Forelimb muscle (tissue), 1 donor: Measurements from ENCODE around the gene SSH2. TPM values are rescaled to one million over a fixed set of nuclear protein-coding genes. Genes with fewer than 3 reads are reported as not detected.
"Not testable (repeated sequence)": the region's sequence is repeated elsewhere in the genome, so short reads cannot be mapped to it uniquely, and the experiment has no call there.

Experiments used
- DNase-seq: peaks from one replicate; pipeline ENCODE4 v3.0.0-alpha.2; 2013; ENCODE audit warnings: low read depth
- polyA plus RNA-seq: library from polyadenylated mRNA; unstranded; fragments of 120-200 nt; gene quantifications from one replicate; pipeline ENCODE4 v1.2.1, GENCODE V29; 2013; ENCODE audit not compliant: insufficient read length

The SSH2 gene
- polyA plus RNA-seq, 1 donor, result 20.5 TPM

DNA sequence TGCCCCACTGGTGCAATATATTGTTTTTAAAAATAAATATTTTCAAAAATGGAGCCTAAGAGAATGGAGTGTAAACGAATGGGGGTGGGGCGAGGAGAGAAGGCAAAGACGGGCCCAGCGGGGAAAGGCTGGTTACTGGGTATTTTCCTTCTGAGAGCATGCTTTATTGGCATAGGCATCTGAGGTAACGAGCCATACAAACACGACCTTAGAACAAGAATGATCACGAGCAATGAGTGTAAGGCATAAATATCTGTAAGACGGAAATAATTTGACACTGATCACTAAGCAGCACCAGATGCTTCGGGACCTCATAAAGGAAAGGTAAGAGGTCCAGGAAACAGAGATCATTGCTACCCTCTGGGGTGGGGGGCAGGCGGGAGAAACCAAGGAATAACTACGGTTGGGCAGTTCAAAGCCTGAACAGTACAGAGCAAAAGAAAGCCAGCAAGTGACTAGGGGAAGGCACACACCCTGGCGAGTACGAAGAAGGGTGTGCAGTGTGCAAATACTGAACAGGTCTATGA, 959 bp downstream of the SSH2 start:
- no peak for DNase-seq

DNA sequence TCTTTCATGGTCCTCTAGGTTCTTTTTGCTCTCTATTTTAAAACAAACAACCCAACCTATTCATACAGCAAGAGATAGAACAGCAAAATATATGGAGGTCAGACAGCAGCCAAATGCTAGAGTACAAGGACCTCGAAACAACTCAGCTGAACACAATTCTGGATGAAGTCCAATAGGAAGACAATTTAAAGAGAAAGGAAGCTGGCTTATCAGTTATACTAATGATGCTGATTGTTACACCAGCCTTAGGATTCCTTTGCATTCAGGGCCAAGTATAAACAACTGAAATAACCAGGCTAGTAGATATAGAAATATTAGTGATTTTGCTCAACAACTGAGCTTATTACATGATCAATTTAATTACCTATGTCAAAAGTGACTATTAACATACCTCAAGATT, 2.5 kb downstream of the SSH2 start:
- DNase-seq, result no peak

DNA sequence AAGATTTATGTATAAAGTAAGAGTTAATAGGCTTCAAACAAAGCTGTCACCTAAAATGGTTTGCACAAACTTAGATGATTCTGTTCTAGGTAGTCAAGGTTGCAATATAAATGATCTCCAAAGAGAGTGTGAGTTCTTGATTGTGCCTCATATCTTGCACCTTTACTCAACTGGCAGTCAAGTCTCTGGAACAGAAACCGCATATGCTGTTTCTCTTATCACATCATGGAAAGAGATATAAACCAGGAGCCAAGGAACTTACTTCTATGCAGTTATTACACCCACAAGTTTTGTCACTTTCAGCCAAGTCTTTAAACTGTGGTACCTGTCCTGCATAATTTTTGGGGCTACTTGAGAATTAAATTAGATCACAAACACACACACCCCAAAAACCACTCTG, 5.2 kb downstream of the SSH2 start:
- no peak for DNase-seq

DNA sequence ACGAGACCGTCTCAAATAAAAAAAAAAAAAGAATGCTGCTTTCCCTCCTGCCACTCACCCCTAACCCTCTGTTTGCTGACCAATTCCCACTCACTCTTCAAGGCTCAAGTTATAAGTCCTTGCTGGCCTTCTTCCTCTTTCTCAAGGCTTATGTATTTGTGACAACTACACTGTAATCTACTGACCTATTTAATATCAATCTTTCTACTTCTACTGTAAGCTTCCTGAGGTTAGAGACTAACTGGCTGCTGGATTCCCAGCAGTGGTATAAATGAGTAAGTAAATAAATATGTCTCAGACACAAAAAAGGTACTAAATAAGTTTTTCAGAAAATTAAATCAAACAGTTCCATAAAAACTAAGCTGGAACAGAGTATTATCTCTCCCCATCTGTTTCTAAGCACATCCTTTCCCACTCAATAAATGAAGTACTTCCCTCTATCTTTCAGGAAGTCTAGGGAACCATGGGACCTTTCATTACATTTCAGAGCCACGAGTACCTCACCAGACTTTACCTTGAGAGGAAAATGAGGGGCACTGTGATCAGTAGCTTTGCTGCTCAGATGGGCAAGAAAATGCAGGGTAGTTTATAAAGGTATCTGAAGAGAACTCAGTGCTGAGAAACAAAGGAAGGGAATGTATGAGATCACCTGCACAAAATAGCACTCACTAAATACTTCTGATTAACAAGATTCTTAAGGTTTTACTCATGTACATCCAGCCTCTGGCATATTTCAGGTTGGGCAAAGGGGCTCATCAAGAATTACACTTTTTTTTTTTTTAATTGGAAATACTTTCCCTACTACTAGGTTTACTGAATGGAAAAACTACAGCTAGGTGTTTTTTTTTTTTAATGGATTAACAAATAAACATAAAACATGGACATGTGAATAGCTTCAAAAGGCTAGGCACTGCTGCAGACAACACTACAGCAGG, 10.8 kb downstream of the SSH2 start:
- DNase-seq, result no peak

DNA sequence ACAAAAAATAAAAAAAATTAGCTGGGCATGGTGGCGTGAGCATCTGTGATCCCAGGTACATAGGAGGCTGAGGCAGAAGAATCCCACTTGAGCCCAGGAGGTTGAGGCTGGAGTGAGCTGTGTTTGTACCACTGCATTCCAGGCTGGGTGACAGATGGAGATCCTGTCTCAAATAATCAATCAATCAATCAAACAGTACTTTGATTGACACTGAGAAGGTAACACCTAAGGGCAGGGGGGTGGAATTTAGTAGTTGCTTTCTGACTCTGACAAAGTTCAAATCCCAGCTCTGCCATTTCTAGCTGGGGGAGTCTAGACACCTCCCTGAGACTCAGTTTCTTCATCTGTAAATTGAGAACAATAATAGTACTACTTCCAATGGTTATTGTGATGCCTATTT, 12.0 kb downstream of the SSH2 start:
- DNase-seq, result no peak

DNA sequence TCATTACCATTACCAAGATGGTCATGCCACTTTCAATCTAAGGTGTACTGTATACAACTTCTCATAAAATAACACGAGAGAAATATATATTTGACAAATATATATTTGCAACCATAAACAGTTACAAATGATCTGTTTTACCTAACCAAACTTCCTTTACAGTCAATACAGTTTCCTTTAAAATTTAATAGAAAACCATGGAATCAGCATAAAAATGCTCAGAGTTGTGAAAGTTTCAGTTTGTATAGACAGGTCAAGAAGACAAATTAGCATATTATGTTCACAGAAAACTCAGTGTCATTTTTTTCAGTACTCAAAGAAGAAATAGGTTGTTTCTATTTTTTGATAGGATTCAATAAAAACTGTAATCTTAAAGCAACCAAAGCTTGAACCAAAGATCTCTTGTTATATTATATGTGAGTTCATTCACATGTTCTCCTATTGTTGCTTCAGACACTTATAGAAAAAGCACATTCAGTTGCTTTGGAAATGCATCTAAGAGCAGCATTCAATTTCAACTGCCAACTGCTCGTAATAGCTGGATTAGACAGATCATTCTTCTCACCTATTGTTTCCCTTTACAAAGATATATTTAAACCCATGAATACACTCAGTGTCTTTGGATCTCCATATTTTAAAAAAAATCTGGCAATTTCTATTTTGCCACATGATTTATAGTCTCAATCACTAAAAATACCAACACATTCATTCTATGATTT, 15.1 kb downstream of the SSH2 start:
- no peak for DNase-seq

DNA sequence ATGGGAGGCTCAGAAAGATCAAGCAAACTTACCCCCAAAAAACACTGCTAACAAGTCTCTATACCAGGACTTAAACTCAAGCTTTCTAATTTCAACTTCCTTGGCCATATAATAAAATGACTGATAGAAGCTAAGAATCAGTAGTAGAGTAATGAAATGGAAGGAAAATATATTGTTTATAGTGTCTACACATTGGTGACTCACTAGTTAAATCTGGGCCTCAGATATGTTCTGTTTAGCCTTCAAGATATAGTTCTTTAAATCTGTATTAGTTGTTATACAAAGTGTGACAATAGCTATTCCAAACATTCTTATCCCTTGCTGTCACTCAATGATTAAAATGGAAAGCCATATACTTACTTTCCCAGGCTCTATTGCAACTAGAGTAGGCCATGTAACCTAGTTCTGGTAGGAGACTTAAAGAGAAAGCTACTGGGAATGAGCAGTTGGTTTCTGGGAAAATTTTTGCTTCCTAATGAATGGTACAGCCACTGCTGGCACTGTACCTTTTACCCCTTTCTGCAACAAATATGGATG, 18.3 kb downstream of the SSH2 start:
- no peak for DNase-seq

DNA sequence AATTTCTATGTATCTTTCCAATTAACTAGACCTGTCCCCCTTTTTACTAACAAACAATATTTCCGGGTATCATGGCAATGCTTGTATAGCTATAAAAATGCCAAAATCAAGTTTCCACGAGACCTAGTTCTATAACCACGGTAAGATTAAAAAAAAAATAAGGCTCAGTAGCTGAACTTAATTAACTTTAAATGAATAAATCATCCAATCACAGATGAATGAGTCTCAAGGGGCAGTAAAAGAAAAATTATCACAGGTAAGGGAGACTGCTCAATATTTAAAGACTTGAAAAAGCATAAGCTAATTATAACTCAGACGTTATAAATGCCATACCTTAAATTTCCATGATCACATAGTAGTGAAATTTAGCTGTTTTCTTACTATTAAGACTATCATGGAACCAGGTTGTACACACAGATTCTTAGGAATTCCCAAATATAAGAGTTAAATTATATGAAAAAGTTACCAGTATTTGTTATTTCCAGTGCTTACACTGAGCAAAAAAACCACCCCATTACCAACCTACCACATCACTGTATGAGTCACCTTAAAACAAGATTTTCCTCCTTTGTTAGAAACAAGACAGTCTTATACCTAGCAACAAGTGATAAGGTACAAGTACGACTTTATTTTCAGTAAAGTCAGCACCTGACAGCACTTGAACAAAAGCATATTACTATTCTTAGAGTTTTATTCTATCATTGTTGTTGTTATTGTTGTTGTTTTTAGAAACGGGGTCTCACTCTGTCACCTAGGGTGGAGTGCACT, 20.6 kb downstream of the SSH2 start:
- no peak for DNase-seq

DNA sequence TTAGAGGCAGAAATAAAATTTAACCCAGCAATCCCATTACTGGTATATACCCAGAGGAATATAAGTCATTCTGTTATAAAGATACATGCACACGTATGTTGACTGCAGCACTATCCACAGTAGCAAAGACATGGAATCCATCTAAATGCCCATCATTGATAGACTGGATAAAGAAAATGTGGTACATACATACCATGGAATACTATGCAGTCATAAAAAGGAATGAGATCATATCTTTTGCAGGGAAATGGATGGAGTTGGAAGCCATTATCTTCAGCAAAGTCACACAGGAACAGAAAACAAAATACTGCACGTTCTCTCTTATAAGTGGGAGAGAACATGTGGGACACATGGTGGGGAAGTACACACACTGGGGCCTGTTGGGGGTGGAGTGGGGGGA, 23.1 kb downstream of the SSH2 start:
- no peak for DNase-seq

DNA sequence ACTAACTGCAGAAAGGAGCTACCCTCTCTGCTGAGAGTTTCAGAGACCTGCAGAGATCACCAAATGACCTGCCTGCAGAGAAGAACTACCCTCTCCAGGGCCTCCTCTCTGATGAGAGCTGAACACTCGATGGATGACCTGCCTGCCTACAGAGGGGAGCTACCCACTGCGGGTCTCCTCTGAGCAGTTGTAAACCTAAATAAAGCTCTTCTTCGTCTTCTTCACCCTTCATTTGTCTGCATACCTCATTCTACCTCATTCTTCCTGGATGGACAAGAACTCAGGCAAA, 24.2 kb downstream of the SSH2 start:
- DNase-seq, result no peak

DNA sequence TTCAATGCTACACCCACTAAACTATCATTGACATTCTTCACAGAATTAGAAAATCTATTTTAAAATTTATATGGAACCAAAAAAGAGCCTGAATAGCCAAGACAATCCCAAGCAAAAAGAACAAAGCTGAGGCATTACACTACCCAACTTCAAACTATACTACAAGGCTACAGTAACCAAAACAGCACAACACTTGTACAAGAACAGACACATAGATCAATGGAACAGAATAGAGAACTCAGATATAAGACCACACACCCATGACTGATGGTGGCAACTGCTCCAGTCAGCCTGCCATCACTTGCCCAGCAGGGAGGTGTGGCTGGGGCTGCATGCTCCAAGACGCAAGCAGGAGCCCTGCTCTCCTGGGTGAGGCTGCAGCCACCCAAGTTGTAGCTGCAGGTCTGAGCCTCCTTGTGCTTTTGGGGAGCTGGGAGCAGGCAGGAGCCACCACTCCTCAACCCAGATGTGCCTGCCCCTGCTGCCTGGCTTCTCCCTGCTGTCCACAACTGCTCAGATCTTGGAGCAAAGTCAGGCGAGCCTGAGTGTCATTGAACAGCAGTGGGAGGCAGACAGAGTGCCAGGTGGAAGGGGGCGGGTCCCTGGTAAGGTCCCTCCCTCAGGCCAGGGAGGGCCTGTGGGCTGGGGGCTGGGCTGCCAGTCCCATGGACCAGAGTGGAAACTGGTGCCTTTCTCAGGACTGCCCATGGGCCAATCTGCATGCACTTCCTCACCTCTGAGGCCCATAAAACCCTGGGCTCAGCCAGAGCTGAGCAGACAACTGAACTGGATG, 24.7 kb downstream of the SSH2 start:
- no peak for DNase-seq

DNA sequence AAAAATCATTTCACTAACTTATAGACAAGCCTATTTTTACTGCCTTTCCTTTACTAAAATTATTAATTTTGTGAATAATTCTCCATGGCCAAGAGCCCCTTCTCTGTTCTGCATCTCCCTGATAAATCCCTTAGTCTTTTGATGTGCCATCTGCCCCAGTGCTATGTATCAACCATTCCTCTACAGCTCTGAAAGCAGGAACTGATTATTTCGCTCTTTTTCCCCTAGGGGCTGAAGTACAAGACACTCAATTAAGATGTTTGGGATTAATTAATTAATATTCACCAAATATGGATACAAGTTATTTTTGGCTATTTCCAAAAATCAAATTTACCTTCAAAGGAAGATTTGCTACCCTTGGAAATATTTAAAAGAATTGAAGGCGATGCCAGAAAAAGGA, 26.6 kb downstream of the SSH2 start:
- no peak for DNase-seq

DNA sequence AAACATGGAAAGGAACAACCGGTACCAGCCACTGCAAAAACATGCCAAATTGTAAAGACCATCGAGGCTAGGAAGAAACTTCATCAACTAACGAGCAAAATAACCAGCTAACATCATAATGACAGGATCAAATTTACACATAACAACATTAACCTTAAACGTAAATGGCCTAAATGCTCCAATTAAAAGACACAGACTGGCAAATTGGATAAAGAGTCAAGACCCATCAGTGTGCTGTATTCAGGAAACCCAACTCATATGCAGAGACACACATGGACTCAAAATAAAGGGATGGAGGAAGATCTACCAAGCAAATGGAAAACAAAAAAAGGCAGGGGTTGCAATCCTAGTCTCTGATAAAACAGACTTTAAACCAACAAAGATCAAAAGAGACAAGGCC, 32.9 kb downstream of the SSH2 start:
- not testable (repeated sequence) for DNase-seq

DNA sequence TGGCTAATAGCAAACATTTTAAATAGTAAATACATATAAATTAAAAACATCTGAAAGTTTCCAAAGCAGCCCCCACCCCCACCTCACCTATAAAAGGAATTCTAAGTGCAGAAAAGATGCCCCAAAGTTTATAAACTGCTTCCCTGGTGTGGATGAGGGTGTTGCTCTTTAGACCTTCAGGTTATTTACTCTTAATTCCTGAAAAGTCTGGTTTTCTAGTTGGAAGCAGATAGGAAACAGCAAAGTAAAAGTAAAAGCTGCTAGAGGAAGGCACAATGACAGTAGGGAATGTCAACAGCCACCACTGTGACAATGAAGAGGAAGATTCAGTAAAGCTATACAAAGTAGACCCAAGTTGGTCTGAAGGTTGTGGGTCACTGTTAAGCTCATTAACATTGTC, 37.8 kb downstream of the SSH2 start:
- no peak for DNase-seq

DNA sequence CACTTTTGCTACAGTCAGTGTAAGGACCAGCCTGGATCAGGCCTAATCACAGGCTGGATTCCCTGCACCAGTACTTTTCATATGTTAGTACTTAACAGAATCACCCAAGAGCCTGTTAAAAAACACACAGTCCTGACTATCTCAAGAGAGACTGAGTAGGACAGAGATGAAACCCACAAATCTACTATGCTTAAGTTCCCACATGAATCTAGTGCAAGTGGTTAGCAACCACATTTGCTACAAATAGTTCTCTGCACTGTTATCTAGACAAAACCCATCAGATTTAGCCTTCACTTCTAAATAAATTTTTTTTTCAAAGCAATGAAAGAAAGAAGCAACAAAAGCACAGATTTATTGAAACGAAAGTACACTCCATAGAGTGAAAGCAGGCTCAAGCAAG, 38.9 kb downstream of the SSH2 start:
- no peak for DNase-seq

DNA sequence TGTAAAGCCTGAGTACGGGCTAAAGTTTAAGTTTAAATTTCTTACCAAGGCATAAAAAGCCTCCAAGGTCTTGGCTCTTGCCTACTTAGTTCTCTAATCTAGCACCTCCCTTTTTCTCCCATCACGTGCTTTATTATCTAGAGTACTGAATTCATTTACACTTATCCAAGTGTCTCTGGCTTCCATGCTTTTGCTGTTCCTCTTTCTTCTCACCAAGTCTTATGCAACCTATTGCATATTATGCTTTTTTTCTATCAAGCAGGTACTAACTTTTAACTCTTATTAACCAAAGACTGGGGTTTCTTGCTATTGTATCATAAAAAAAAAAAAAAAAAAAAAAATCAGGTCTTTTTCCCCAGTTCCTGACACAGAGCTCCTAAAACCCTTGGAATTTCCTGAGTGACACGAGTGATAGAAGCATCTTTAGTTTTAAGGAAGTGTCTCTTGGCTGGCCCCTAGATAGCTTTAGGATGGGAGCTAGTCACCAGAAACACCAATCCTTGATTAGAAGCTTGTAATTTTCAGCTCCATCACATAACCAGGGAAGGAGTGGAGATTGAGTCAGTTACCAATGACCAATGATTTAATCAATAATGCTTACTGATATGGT, 44.9 kb downstream of the SSH2 start:
- DNase-seq, result no peak

DNA sequence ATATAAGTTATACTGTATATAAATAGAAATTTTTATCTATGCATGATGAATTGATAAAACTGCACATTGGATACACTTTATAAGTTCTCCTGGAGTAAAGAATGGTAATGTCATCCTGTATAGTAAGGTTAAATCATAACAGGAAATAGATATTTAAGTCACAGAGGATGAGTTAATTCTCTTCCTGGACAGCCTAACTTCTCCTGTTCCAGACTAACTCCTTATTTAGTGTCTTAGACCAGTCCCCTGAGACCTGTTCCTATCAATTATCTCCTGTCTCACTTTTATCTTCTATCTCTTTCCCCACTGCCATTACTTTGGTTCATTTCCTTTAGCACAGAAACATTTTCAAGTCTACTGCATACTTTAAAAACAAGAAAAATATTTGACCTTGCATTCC, 46.5 kb downstream of the SSH2 start:
- no peak for DNase-seq

DNA sequence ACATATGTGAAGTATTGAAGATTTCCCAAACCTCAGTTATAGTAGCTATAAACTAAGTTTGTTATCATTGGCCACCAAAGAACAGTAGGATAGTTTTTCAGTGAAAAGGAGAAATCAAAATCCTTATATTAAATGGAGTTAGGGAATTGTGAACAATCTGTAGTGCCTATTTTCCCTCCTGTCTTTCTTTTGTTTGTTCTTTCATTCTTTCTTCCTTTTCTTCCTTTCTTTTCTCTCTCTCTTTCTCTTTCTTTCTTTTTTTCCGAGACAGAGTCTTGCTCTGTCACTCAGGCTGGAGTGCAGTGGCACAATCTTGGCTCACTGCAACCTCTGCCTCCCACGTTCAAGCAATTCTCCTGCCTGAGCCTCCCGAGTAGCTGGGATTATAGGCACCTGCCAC, 48.8 kb downstream of the SSH2 start:
- no peak for DNase-seq

DNA sequence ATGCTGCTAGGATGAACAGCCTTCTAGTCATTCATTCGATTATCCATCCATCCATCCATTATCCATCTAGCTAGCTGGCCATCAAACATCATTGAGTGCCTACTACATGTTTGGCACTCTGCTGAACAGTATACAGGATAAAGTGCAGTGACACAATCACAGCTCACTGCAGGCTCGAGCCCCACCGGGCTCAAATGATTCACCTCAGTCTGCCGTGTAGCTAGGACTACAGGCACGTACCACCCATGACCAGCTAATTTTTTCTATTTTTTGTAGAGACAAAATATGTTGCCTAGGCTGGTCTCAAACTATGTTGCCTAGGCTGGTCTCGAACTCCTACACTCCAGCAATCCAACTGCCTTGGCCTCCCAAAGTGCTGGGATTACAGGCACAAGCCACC, 50.0 kb downstream of the SSH2 start:
- no peak for DNase-seq

DNA sequence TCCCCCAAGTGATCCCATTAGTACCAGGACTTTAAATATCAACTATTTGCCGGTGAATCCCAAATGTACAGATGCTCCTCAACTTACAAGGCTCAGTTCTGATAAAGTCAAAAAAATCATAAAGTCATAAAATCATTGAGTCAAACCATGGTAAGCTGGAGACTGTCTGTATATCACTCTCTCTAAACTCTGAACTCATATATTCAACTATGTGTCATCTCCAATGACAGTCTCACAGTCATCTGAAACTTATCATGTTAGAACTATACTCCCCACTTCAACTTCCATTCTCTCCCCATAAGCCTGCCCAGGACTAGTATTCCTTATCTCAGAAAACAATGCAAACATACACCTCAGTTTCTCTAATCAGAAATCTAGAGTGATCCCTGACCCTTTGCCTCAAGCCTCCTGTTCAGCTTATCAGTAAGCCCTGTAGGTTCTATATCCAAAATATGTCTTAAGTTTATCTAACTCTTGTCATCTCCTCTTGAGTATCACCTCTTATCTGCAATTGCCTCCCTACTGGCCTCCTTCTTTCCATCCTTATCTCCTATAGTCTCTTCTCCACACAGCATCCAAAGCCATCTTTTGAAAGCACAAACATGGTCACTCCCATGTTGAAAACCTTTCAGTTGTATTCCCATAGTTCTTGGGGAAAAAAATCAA, 55.0 kb downstream of the SSH2 start:
- DNase-seq, result no peak
